Endothelial cell (in vitro differentiated cells): ENCODE data around the gene TMEM238L. TPM values are rescaled to one million over a fixed set of nuclear protein-coding genes. Genes with fewer than 3 reads are reported as not detected.

Experiments used
- DNase-seq: peaks from one replicate; pipeline ENCODE4 v3.0.0; 2021; ENCODE audit warnings: low spot score
- H3K27ac Mint-ChIP-seq: one replicate; pipeline ENCODE4 v1.8.0; 2021; ENCODE audit warnings: mixed read lengths, inconsistent platforms; ENCODE audit not compliant: unreplicated experiment
- H3K27me3 Mint-ChIP-seq: one replicate; pipeline ENCODE4 v1.8.0; 2021; ENCODE audit warnings: mild to moderate bottlenecking, moderate library complexity, mixed read lengths, inconsistent platforms; ENCODE audit not compliant: unreplicated experiment
- H3K36me3 Mint-ChIP-seq: one replicate; pipeline ENCODE4 v1.8.0; 2021; ENCODE audit warnings: mild to moderate bottlenecking, low read depth, mixed read lengths, inconsistent platforms; ENCODE audit not compliant: unreplicated experiment
- H3K4me1 Mint-ChIP-seq: one replicate; pipeline ENCODE4 v1.8.0; 2021; ENCODE audit warnings: mild to moderate bottlenecking, mixed read lengths, inconsistent platforms; ENCODE audit not compliant: unreplicated experiment
- H3K4me3 Mint-ChIP-seq: one replicate; pipeline ENCODE4 v1.8.0; 2021; ENCODE audit warnings: mild to moderate bottlenecking, mixed read lengths, inconsistent platforms; ENCODE audit not compliant: unreplicated experiment
- H3K9me3 Mint-ChIP-seq: one replicate; pipeline ENCODE4 v1.8.0; 2021; ENCODE audit warnings: mixed read lengths, inconsistent platforms; ENCODE audit not compliant: unreplicated experiment
- CTCF ChIP-seq: fragments of 200-600 bp; sonication (generic); IDR thresholded peaks from one replicate; pipeline ENCODE4 v1.5.0; 2021; ENCODE audit warnings: antibody characterized with exemption; ENCODE audit not compliant: unreplicated experiment
- total RNA-seq: library from RNA; stranded (reverse); fragmentation: NEBNext Ultra II Directional; extraction: Animal tissue kit (Norgen Biotek cat#: 25700); gene quantifications from one replicate; pipeline ENCODE4 v1.2.1, GENCODE V29; 2021; ENCODE audit not compliant: unreplicated experiment

Gene TMEM238L
- total RNA-seq, 1 donor from 2014 or later, result not detected

GRCh38 chr17:10762037-10762436, 41.9 kb downstream of the TMEM238L start:
- DNase-seq, result no peak
- H3K27ac Mint-ChIP-seq, result no peak overlapping the region
- no peaks in the 10 kb centered on the region for H3K4me1 Mint-ChIP-seq
- H3K36me3 Mint-ChIP-seq, result no peaks in the 10 kb centered on the region
- peaks cover 2% of the 10 kb centered on the region for H3K27me3 Mint-ChIP-seq
- TF ChIP-seq CTCF, result no peak
- H3K4me3 Mint-ChIP-seq, result no peak overlapping the region
- H3K9me3 Mint-ChIP-seq, result no peaks in the 10 kb centered on the region

- Mint-ChIP-seq H3K4me3 (no peak overlapping the region), H3K9me3 (no peaks in the 10 kb centered on the region), H3K36me3 (no peaks in the 10 kb centered on the region), H3K27me3 (peaks cover 7% of the 10 kb centered on the region), H3K27ac (no peak overlapping the region), H3K4me1 (no peaks in the 10 kb centered on the region)
- TF ChIP-seq CTCF, result no peak
- DNase-seq, result no peak
Observed at GRCh38 chr17:10761281-10761680, 42.6 kb downstream of the TMEM238L start.

- H3K4me3 Mint-ChIP-seq, result no peak overlapping the region
- H3K36me3 Mint-ChIP-seq, result no peaks in the 10 kb centered on the region
- no peaks in the 10 kb centered on the region for H3K4me1 Mint-ChIP-seq
- H3K9me3 Mint-ChIP-seq, result no peaks in the 10 kb centered on the region
- TF ChIP-seq CTCF, result no peak
- H3K27me3 Mint-ChIP-seq, result peaks cover 13% of the 10 kb centered on the region
- no peak overlapping the region for H3K27ac Mint-ChIP-seq
- DNase-seq, result no peak
Observed at GRCh38 chr17:10758062-10758461, 45.8 kb downstream of the TMEM238L start.

- H3K4me1 Mint-ChIP-seq, result no peaks in the 10 kb centered on the region
- H3K27me3 Mint-ChIP-seq, result peaks cover 13% of the 10 kb centered on the region
- no peak for DNase-seq
- H3K36me3 Mint-ChIP-seq, result no peaks in the 10 kb centered on the region
- TF ChIP-seq CTCF, result no peak
- no peak overlapping the region for H3K4me3 Mint-ChIP-seq
- H3K9me3 Mint-ChIP-seq, result no peaks in the 10 kb centered on the region
- no peak overlapping the region for H3K27ac Mint-ChIP-seq
Observed at GRCh38 chr17:10757647-10758046, 46.3 kb downstream of the TMEM238L start.

- no peak overlapping the region for H3K4me3 Mint-ChIP-seq
- no peaks in the 10 kb centered on the region for H3K4me1 Mint-ChIP-seq
- H3K27ac Mint-ChIP-seq, result no peak overlapping the region
- no peak for TF ChIP-seq CTCF
- DNase-seq, result no peak
- no peaks in the 10 kb centered on the region for H3K9me3 Mint-ChIP-seq
- H3K36me3 Mint-ChIP-seq, result no peaks in the 10 kb centered on the region
- peaks cover 13% of the 10 kb centered on the region for H3K27me3 Mint-ChIP-seq
Observed at GRCh38 chr17:10757067-10757466, 46.8 kb downstream of the TMEM238L start.
